Small intestine (tissue), 7 donors: Measurements from ENCODE around the gene TUG1. TPM values are rescaled to one million over a fixed set of nuclear protein-coding genes. Genes with fewer than 3 reads are reported as not detected.

Source experiments
- DNase-seq, 2 donors: peaks; one replicate each; pipeline versions ENCODE4 v3.0.0 to v3.0.0-alpha.2; 2013
- FAIRE-seq: peaks from 2 replicates; lab custom pipeline; 2012; peaks lifted over from hg19 to GRCh38; lab: Jason Lieb, UNC
- H3K27ac ChIP-seq, 3 donors: one replicate each; pipeline ENCODE4 v1.5.1; 2013; ENCODE audit warnings: low read length in 2 of 3, mild to moderate bottlenecking in 2 of 3, control low read depth in 1 of 3, inconsistent platforms in 1 of 3, low read depth in 1 of 3, moderate library complexity in 1 of 3
- H3K27me3 ChIP-seq, 3 donors: one replicate each; pipeline ENCODE4 v1.6.1; 2013; ENCODE audit warnings: low read length in 3 of 3, inconsistent platforms in 1 of 3; ENCODE audit not compliant: control insufficient read depth in 3 of 3, insufficient read depth in 3 of 3
- H3K36me3 ChIP-seq, 3 donors: one replicate each; pipeline ENCODE4 v1.6.1; 2013; ENCODE audit warnings: low read length in 3 of 3, inconsistent platforms in 1 of 3, low read depth in 1 of 3, mild to moderate bottlenecking in 1 of 3, moderate library complexity in 1 of 3; ENCODE audit not compliant: control insufficient read depth in 3 of 3, insufficient read depth in 2 of 3
- H3K4me1 ChIP-seq, 3 donors: one replicate each; pipeline ENCODE4 v1.6.1; 2013; ENCODE audit warnings: low read length in 2 of 3, inconsistent platforms in 1 of 3, low read depth in 1 of 3, mild to moderate bottlenecking in 1 of 3, moderate library complexity in 1 of 3; ENCODE audit not compliant: control insufficient read depth in 3 of 3, insufficient read depth in 2 of 3
- H3K4me3 ChIP-seq, 3 donors: one replicate each; pipeline ENCODE4 v1.5.1; 2013; ENCODE audit warnings: low read length in 3 of 3, control low read depth in 1 of 3, inconsistent platforms in 1 of 3, low read depth in 1 of 3, mild to moderate bottlenecking in 1 of 3, moderate library complexity in 1 of 3
- H3K9me3 ChIP-seq, 2 donors: one replicate each; pipeline ENCODE4 v1.6.1; 2013; ENCODE audit warnings: low read depth in 1 of 2, low read length in 1 of 2; ENCODE audit not compliant: control insufficient read depth in 2 of 2, insufficient read depth in 1 of 2
- WGBS, 3 donors: extraction: QIAGEN DNeasy Blood & Tissue Kit; methylation state at CpG; one replicate each; pipeline ENCODE4 v1.1.7; 2013; 5-methylcytosine and 5-hydroxymethylcytosine counted together
- polyA plus RNA-seq, 4 donors: library from polyadenylated mRNA; stranded (reverse) in 3 of 4; unstranded in 1 of 4; fragments of 200-250 nt in 3 of 4; fragments of 120-200 nt in 1 of 4; gene quantifications; one replicate each; pipeline versions ENCODE4 v1.2.1 to v1.2.3, GENCODE V29; 2013
- donor health status: healthy with polysubstance abuse.
- donor health status: control.
- donor health status: control.
- donor health status: Bipolar disorder and iron deficiency.
- donor health status: healthy.

Gene TUG1
- polyA plus RNA-seq, 4 donors, result 20.8 to 130 (median 28.8) TPM

DNA sequence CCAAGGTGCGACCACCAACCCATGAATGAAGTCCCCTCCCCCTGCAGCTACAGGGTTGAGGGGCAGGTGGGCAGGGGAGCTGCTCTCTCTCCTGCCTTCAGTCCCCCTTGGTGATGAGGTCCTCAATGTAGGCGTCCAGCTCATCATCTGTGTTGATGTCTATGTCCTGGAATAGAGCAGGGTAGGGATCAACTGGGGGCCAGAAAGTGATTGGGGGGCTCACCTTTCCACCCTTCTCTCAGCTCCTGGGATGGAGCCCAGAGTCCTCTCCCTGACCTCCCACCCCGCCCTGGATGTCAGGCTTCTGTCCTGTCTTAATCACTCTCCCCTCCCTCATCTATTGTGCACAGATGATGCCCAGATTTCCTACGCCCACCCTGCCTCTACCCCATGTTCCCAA, 42.4 kb upstream of the TUG1 start:
- peaks cover 4 to 65% (median 15%) of the 10 kb centered on the region in 3 donors for H3K36me3 ChIP-seq
- FAIRE-seq, result no peak

DNA sequence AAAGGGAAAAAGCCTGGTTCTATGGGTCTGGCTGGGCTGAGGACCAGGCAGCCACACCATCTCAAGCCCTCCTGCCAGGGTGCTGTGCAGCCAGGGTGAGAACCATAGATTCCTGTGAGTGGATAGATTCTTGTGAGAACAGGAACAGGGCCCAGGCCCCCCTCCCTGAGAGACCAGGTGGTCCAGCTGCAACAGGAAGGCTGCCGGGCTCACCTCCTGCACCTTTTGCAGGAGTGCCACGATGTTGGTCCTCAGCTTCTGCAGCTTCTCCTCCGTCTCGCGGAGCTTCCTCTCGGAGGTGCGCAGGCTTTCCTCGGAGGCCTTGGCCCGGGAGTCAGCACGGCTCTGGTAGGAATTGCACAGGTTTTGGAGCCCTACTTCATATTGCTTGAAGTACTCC, 41.3 kb upstream of the TUG1 start:
- FAIRE-seq, result no peak
- 95 to 96% (median 96%) methylated on average over 10 of the region's 10 CpGs for WGBS, 3 donors
- Histone ChIP-seq H3K27ac (no peak overlapping the region), H3K4me1 (no peaks in the 10 kb centered on the region), H3K27me3 (no peaks in the 10 kb centered on the region), H3K36me3 (peaks cover 4 to 76% (median 23%) of the 10 kb centered on the region in 3 donors), H3K9me3 (no peaks in the 10 kb centered on the region), H3K4me3 (no peak overlapping the region)
- no peak for DNase-seq

More for the DNA sequence above, 42.4 kb upstream of the TUG1 start:
- H3K27me3 ChIP-seq, result no peaks in the 10 kb centered on the region
- H3K4me1 ChIP-seq, result peaks cover 0 to 5% (median 0%) of the 10 kb centered on the region in 3 donors
- 87 to 95% (median 90%) methylated on average over 4 of the region's 4 CpGs for WGBS, 3 donors
- H3K9me3 ChIP-seq, result no peaks in the 10 kb centered on the region
- no peak overlapping the region for H3K27ac ChIP-seq
- no peak for DNase-seq
- H3K4me3 ChIP-seq, result no peak overlapping the region

DNA sequence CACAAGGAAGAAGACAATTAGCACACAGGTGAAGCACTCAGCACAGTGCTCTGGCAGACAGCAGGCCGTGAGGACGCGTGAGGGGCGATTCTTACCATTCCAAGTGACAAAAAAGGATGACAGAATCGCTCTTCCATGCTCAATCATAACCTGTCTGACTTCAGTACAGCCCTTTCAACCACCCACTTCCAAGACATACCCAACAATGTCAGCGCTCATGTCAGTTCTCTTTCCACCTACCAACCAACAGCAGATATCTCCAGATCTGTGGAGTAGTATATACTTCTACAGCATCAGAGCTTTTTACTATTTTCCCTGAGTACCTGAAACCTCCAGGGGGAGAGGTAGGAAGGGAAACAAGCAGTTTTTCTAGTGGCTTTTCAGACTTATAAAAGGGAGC, 40.7 kb upstream of the TUG1 start:
- 96 to 99% (median 97%) methylated on average over 6 of the region's 6 CpGs for WGBS, 3 donors
- FAIRE-seq, result no peak

DNA sequence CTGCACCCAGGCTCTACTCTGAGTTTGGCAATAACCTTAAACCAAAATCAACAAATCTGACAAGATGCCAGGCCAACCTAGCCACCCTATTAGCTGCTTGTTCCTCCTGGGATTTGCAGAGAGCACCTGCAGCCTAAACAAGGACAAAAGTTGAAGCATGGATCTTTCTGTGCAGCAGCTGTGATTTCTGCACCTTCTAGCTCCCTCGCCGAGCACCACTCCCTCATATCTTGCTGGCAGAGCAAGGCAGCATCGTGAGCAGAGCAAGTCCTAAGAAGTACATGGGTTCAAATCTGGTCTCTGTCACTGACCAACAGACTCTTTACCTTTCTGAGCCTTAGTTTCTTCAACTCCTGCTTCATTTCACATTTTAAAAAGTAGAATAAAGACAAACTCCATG, 38.8 kb upstream of the TUG1 start:
- Histone ChIP-seq H3K27ac (no peak overlapping the region), H3K27me3 (no peaks in the 10 kb centered on the region), H3K4me1 (no peaks in the 10 kb centered on the region), H3K36me3 (peaks cover 9 to 84% (median 42%) of the 10 kb centered on the region in 3 donors), H3K4me3 (no peak overlapping the region), H3K9me3 (no peaks in the 10 kb centered on the region)
- FAIRE-seq, result no peak
- DNase-seq, result no peak
- WGBS, 3 donors, result 94 to 98% (median 96%) methylated on average over 3 of the region's 3 CpGs

More for the DNA sequence above, 40.7 kb upstream of the TUG1 start:
- DNase-seq, result no peak
- no peak overlapping the region for H3K27ac ChIP-seq
- H3K27me3 ChIP-seq, result no peaks in the 10 kb centered on the region
- H3K4me3 ChIP-seq, result no peak overlapping the region
- H3K4me1 ChIP-seq, result no peaks in the 10 kb centered on the region
- H3K36me3 ChIP-seq, result peaks cover 4 to 78% (median 29%) of the 10 kb centered on the region in 3 donors
- no peaks in the 10 kb centered on the region for H3K9me3 ChIP-seq

DNA sequence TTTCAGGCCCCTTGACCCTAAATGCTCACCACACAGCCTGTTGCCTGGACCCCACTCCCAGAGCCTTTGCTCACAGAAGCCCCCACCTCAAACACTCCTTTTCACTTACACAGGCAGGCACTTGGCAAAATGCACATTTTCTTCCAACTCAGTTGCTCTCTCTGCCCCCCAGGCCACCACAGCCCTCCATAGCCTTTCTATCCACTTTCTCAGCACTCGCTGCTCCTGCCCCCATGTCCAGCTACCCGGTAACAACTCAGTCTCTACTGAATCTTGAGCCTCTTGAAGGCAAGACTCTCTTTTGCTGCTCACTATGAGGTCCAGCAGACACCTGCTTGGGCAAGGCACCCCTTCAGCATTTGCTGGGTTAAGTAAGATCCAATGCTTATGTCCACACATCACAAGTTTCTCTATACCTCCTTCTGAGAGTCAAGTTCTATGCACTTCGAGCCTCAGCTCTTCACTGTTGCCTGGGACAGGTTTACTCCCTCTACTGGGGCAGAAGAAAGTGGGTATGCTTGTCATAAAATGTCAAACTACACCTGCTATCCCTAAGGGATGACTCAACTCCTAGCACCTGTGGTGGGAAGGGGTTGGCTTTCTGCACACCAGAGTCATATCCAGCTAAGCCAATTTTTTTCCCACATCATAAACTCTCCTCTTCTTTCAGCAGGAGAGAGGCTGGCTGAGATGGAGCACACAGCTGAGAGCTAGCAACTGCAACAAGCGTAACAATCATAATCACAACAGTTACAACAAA, 37.3 kb upstream of the TUG1 start:
- H3K27me3 ChIP-seq, result no peaks in the 10 kb centered on the region
- no peak overlapping the region for H3K4me3 ChIP-seq
- no peaks in the 10 kb centered on the region for H3K4me1 ChIP-seq
- H3K27ac ChIP-seq, result no peak overlapping the region
- no peak for FAIRE-seq
- DNase-seq, result no peak
- WGBS, 3 donors, result 95 to 97% (median 95%) methylated on average over 4 of the region's 4 CpGs
- no peaks in the 10 kb centered on the region for H3K9me3 ChIP-seq
- H3K36me3 ChIP-seq, result peaks cover 10 to 77% (median 42%) of the 10 kb centered on the region in 3 donors

DNA sequence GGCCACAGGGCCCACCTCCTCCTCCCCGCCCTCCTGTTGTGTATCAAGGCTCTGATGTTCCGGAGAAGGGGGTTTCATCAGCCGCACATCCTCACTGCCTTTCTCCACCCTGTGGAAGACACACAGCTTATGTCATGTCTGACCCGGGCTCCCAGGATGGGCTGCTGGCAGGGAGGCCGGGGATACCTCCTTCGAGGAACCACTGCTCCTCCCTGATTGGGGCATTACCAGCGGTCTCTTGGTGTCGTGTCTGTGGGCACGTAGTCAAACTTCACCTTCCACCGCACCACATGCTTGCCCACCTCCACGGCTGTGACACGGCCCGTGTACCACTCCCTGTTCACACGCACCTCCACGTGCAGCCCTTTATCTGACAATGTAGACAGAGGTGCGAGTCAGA, 36.4 kb upstream of the TUG1 start:
- peaks cover 20 to 77% (median 44%) of the 10 kb centered on the region in 3 donors for H3K36me3 ChIP-seq
- H3K27me3 ChIP-seq, result no peaks in the 10 kb centered on the region
- no peak overlapping the region for H3K4me3 ChIP-seq
- no peaks in the 10 kb centered on the region for H3K9me3 ChIP-seq
- FAIRE-seq (no peak), DNase-seq (no peak)
- WGBS, 3 donors, result 96 to 98% (median 96%) methylated on average over 16 of the region's 16 CpGs
- H3K4me1 ChIP-seq, result no peaks in the 10 kb centered on the region
- no peak overlapping the region for H3K27ac ChIP-seq

DNA sequence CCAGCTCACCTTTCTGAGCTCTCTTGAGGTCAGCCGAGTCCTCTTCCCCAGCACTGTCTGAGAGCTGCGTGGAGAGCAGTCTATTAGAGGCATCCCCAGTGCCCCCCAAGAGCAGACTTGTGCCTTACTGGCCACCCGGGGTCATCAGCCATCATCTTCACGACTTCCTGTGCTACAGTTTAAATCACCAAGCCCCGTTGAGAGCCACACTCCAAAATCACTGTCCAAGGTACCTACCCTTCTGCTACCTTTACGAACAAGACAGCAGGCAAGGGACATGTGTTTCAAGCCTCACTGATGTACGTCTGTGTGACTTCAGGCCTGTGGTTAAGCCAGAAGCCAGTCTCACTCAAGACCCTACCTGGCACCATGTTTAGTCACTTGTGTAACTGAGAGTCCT, 35.6 kb upstream of the TUG1 start:
- DNase-seq (no peak), FAIRE-seq (no peak)
- Histone ChIP-seq H3K36me3 (peaks cover 22 to 73% (median 46%) of the 10 kb centered on the region in 3 donors), H3K27ac (no peak overlapping the region), H3K9me3 (no peaks in the 10 kb centered on the region), H3K4me1 (no peaks in the 10 kb centered on the region), H3K4me3 (no peak overlapping the region), H3K27me3 (no peaks in the 10 kb centered on the region)
- 89 to 91% (median 90%) methylated on average over 7 of the region's 7 CpGs for WGBS, 3 donors

DNA sequence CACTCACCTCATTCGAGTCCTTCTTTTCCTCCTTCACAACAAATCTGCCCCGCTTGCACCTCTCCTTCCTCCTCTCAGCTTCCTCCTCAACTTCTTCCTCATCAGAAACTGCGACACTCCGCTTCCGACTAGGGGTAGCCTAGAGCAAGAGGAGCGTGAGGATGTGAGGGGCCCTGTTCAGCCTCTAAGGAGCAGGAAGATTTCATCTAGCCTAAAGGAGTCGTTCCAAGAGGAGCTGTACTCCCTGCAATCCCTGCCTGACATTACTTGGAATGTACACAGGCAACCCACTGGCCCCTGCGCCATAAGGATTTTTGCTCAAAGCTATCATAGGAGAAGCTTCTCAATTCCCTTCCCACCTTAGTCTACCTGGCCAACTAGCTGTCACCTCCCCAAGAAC, 35.0 kb upstream of the TUG1 start:
- Histone ChIP-seq H3K9me3 (no peaks in the 10 kb centered on the region), H3K27me3 (no peaks in the 10 kb centered on the region), H3K4me1 (no peaks in the 10 kb centered on the region), H3K27ac (no peak overlapping the region), H3K36me3 (peaks cover 22 to 78% (median 46%) of the 10 kb centered on the region in 3 donors), H3K4me3 (no peak overlapping the region)
- DNase-seq, result no peak
- 96% methylated on average over 8 of the region's 8 CpGs for WGBS, 3 donors
- no peak for FAIRE-seq
